A673 (cell line): Measurements from ENCODE around the gene TMEM240.

Experiments
- EZH2 ChIP-seq: fragments of 200-600 bp; sonication (generic); IDR thresholded peaks from 2 replicates; pipeline ENCODE4 v1.6.1; 2017; ENCODE audit warnings: borderline replicate concordance, low read depth, mild to moderate bottlenecking, mixed read lengths, antibody characterized with exemption, low read length; ENCODE audit not compliant: poor library complexity, severe bottlenecking
- TF ChIP-seq, protein P1 (sequence below): fragments of 300-800, 200-600 bp; sonication (generic); conservative IDR thresholded peaks from 2 replicates; pipeline ENCODE4 v1.5.1; 2017; ENCODE audit warnings: low read depth, mild to moderate bottlenecking, antibody characterized with exemption, low read length, moderate library complexity, mixed read lengths

DNA sequence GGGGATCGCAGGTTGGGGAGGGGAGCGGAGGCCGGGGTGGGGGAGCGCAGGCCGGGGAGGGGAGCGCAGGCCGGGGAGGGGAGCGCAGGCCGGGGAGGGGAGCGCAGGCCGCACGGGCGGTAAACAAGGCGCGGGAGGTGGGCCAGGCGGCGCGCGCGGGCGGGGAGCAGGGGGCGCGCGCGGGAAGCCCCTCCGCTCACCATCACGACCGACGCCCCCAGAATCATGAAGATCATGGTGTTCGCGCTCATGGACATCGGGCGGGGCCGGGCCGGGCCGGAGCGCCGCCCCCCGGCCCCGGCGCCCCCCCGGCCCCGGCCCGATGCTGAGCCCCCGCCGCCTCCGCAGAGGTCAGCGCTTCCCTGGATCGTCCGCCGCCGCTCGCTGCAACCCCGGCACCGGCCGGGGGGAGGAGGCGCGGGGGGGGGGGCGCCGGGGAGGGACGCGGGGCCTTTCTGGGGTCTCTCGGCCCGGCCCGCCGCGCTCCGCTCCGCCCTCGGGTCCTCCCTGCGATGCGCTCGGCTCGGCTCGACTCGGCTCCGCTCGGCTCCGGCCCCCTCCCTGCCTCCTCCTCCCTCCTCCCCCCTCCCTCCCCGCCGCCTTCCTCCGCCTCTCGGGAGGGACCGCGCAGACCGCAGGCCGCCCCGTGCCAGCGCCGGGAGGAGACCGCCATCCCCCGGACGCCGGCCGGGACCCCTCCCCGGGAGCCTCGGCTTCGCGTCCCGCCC, at the start of gene TMEM240:
- TF ChIP-seq, protein P1, sequence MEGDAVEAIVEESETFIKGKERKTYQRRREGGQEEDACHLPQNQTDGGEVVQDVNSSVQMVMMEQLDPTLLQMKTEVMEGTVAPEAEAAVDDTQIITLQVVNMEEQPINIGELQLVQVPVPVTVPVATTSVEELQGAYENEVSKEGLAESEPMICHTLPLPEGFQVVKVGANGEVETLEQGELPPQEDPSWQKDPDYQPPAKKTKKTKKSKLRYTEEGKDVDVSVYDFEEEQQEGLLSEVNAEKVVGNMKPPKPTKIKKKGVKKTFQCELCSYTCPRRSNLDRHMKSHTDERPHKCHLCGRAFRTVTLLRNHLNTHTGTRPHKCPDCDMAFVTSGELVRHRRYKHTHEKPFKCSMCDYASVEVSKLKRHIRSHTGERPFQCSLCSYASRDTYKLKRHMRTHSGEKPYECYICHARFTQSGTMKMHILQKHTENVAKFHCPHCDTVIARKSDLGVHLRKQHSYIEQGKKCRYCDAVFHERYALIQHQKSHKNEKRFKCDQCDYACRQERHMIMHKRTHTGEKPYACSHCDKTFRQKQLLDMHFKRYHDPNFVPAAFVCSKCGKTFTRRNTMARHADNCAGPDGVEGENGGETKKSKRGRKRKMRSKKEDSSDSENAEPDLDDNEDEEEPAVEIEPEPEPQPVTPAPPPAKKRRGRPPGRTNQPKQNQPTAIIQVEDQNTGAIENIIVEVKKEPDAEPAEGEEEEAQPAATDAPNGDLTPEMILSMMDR, result no peak
- TF ChIP-seq EZH2, result no peak
